Panc1 (cell line): ENCODE data around the gene ZNF17. TPM values are rescaled to one million over a fixed set of nuclear protein-coding genes. Genes with fewer than 3 reads are reported as not detected.

Source experiments
- ATAC-seq: fragments of 200-7000 bp; cut with Tn5 transposase; 2 replicates; pipeline ENCODE4 v1.9.1; 2020; ENCODE audit warnings: mild to moderate bottlenecking, moderate library complexity
- BruUV-seq: library from RNA; stranded (reverse); fragments of 400-500 nt; replicated peaks from 2 replicates; lab custom pipeline; 2021; lab: Mats Ljungman, UMichigan
- CTCF ChIA-PET: fragments of 300-600 bp; sonication (Branson Sonifier 250); formaldehyde crosslinking; loops from one replicate; lab custom pipeline; 2022; ENCODE audit warnings: antibody characterized with exemption; lab: Charles Lee
- POLR2A ChIA-PET: fragments of 300-600 bp; sonication (Branson Sonifier 250); formaldehyde crosslinking; loops from one replicate; lab custom pipeline; 2022; ENCODE audit warnings: antibody characterized with exemption; lab: Charles Lee
- DNase-seq: peaks from one replicate; pipeline ENCODE4 v3.0.0-alpha.2; 2010; ENCODE audit warnings: low read depth, low spot score
- H3K27ac ChIP-seq: 2 replicates; pipeline ENCODE4 v1.5.1; 2011; ENCODE audit warnings: mild to moderate bottlenecking, low read length, inconsistent platforms
- H3K27me3 ChIP-seq: fragments of 200-500 bp; sonication (Bioruptor generic); 2 replicates; pipeline ENCODE4 v1.6.0; 2014; ENCODE audit warnings: low read length, inconsistent platforms; ENCODE audit not compliant: control insufficient read depth, insufficient read depth
- H3K36me3 ChIP-seq: fragments of 200-500 bp; sonication (Bioruptor generic); 2 replicates; pipeline ENCODE4 v1.5.1; 2014; ENCODE audit warnings: inconsistent platforms, mild to moderate bottlenecking, low read length, moderate library complexity; ENCODE audit not compliant: control insufficient read depth, insufficient read depth
- H3K4me1 ChIP-seq: 2 replicates; pipeline ENCODE4 v1.5.1; 2011; ENCODE audit warnings: inconsistent platforms, mild to moderate bottlenecking, low read length, moderate library complexity; ENCODE audit not compliant: control insufficient read depth, insufficient read depth
- H3K4me3 ChIP-seq, 2 experiments: 2 replicates each; pipeline ENCODE4 v1.5.1; 2011 to 2012; ENCODE audit warnings: low read depth in 2 of 2, low read length in 2 of 2, mild to moderate bottlenecking in 2 of 2, inconsistent platforms in 1 of 2, moderate library complexity in 1 of 2
- H3K9me3 ChIP-seq: fragments of 200-500 bp; sonication (Bioruptor generic); 2 replicates; pipeline ENCODE4 v1.5.1; 2014; ENCODE audit warnings: low read depth, mild to moderate bottlenecking, inconsistent platforms, low read length, moderate library complexity; ENCODE audit not compliant: control insufficient read depth, insufficient read depth
- CTCF ChIP-seq: fragments of 450-650 bp; IDR thresholded peaks from 2 replicates; pipeline ENCODE4 v1.5.1; 2017; ENCODE audit warnings: mild to moderate bottlenecking
- POLR2AphosphoS5 ChIP-seq: IDR thresholded peaks from 2 replicates; pipeline ENCODE4 v1.6.1; 2012; ENCODE audit warnings: mild to moderate bottlenecking, low read depth, low read length, moderate library complexity
- REST ChIP-seq, 2 experiments: IDR thresholded peaks; 2 replicates each; pipeline ENCODE4 v1.6.1; 2011 to 2012; ENCODE audit warnings: low read depth in 2 of 2, control low read depth in 1 of 2, low read length in 1 of 2, mild to moderate bottlenecking in 1 of 2, moderate library complexity in 1 of 2; ENCODE audit not compliant: insufficient read depth in 1 of 2
- SIN3A ChIP-seq: IDR thresholded peaks from 2 replicates; pipeline ENCODE4 v1.6.1; 2012; ENCODE audit warnings: low read depth, mild to moderate bottlenecking, low read length, moderate library complexity, borderline replicate concordance; ENCODE audit not compliant: insufficient read depth
- TCF7L2 ChIP-seq: IDR thresholded peaks from 2 replicates; pipeline ENCODE4 v1.6.1; 2011; ENCODE audit warnings: mild to moderate bottlenecking, low read depth, low read length, inconsistent platforms
- in situ Hi-C: cut with HindIII; loops from 2 replicates; pipeline ENCODE4 v1.10.0; 2016; ENCODE audit warnings: low sequenced_read_pairs, low pct_unique_long_range_greater_than_20kb
- intact Hi-C: fragments of 100-400 bp; cut with micrococcal nuclease; formaldehyde crosslinking; loops from one replicate; pipeline ENCODE4 v1.10.0; 2022; ENCODE audit not compliant: unreplicated experiment
- total RNA-seq: library from RNA; stranded (reverse); gene quantifications from one replicate; pipeline ENCODE4 v1.2.1, GENCODE V29; 2021; ENCODE audit not compliant: unreplicated experiment

Gene ZNF17
- total RNA-seq, 1 experiment from 2014 or later, result 9.2 TPM

- Histone ChIP-seq H3K4me3 (peak overlapping the region; percentile 65 to 92), H3K36me3 (no peaks in the 10 kb centered on the region), H3K27me3 (no peaks in the 10 kb centered on the region), H3K4me1 (peaks cover 5% of the 10 kb centered on the region), H3K9me3 (peaks cover 24% of the 10 kb centered on the region), H3K27ac (peak overlapping the region; percentile 86)
- intact Hi-C loops (no loop called here), in situ Hi-C loops (no loop called here)
- BruUV-seq, result TSS peak; percentile 76
- ChIA-PET POLR2A (interaction anchor here (0.6 kb wide), 1 partner anchor 172 kb away, joined by 6 read pairs; no protein-coding TSS in a partner anchor), CTCF (no interaction called here)
- no peak for TF ChIP-seq REST (IDR thresholded peaks at IDR 0.05; ENCODE audit: insufficient read depth in 1 of 2, low read depth in 2 of 2, low read length in 1 of 2)
- no peak for TF ChIP-seq POLR2AphosphoS5
- TF ChIP-seq TCF7L2, result no peak
- no peak for ATAC-seq
- DNase-seq, result no peak
Observed at GRCh38 chr19:57436417-57436816, 25.5 kb downstream of the ZNF17 start.

GRCh38 chr19:57437931-57438330 is 27.0 kb downstream of the ZNF17 start:
- ChIA-PET CTCF (no interaction called here), POLR2A (no interaction called here)
- Histone ChIP-seq H3K9me3 (peaks cover 37% of the 10 kb centered on the region), H3K4me1 (peaks cover 5% of the 10 kb centered on the region), H3K27me3 (no peaks in the 10 kb centered on the region), H3K4me3 (no peak overlapping the region), H3K36me3 (no peaks in the 10 kb centered on the region), H3K27ac (no peak overlapping the region)
- in situ Hi-C loops, result no loop called here
- ATAC-seq (no peak), DNase-seq (no peak)
- intact Hi-C loops, result no loop called here
- no TSS peak for BruUV-seq
- TF ChIP-seq TCF7L2 (no peak), CTCF (no peak), REST (IDR thresholded peaks at IDR 0.05; ENCODE audit: insufficient read depth in 1 of 2, low read depth in 2 of 2, low read length in 1 of 2) (no peak), POLR2AphosphoS5 (no peak), SIN3A (no peak)
